Daoy (cell line): ENCODE results near the gene FBN1. TPM values are rescaled to one million over a fixed set of nuclear protein-coding genes. Genes with fewer than 3 reads are reported as not detected.

Experiments used
- DNase-seq: peaks from one replicate; pipeline ENCODE4 v3.0.0-alpha.2; 2015; ENCODE audit warnings: low read depth
- total RNA-seq: library from RNA; depleted of rRNA; stranded (reverse); fragments of >200 nt; shearing (Covaris generic); gene quantifications from 2 replicates; pipeline ENCODE4 v1.2.3, GENCODE V29; 2014

Gene FBN1
- total RNA-seq, 1 experiment from 2014 or later = 73.7 TPM

DNA sequence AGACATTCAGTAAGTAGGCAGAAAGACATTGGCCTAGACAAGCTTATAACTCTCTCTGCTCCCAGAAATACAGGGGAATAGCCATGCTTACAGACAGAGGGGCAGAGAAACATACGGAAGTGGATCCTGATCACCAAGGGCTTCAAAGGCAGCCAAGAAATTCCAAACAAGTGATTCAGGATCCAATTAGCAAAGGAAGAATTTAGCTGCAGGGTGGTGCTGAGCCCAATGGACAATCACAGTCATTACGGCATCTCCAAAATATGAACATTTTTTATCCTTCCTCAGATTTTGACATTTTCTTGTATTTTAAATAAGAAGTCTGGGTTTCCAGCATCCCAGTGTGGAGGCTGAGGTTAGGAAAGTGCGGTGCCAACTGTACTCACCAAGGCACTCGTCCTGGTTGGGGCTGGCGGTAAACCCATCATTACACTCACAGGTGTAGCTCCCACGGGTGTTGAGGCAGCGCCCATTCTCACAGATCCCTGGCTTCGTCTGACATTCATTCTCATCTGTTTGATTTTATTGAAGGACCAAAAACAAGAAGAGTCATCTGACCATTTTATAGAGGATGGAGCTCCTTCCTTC lies 217.5 kb downstream of the FBN1 start:
- DNase-seq = peak; percentile 69

DNA sequence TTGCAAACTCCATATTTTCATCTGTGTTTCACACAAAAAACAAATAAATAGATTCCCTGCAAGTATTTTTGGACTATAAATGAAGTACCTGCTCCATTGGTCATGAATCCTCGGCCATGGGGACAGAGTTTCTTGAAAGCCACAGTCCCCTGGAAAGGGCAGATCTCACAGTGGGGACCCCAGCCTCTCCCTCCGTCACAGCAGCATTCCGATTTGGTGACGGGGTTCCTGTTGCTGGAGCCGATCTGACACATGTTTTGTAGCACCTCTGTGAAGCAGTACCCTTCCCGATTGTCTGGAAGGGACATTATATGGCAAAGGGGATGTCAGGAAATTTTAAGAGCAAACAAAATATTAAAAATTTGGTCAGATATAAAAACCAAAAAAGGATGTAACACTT lies 218.0 kb downstream of the FBN1 start:
- no peak for DNase-seq

DNA sequence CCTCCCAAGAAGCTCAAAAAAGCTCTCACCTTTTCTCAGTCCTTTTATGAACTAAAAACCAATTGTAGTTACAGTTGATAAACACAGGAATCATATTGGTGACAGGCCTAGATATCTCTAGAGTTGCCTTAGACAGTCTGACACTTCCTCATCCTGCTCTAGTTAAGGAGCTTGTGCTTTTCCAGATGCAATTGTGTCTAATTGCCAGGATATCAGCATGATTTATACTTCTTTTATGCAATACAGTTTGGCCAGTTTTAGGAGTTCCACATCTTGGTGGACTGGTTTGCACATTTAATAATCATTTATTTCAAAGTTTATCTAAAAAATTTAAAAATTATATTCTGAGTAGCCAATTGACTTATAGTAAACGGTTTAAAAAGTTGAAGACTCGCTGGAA lies 218.6 kb downstream of the FBN1 start:
- DNase-seq = no peak

DNA sequence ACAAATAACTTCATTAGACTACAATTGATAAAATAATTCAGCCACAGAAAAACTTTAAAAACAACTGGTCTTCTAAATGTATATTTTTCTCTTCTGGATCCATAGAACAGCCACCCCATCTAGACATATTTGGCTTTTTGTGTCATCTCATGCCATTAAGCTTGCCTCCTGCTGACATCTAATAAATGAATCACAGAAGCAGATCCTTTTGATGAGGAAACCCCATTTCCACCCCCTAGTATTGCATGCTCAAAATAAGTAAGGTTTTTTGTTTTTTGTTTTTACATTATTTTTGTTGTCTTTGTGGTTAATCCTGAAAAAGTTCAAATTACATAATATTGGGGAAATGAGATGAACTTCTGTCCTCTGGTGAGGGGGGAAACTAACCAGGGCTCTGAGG lies 219.5 kb downstream of the FBN1 start:
- no peak for DNase-seq

DNA sequence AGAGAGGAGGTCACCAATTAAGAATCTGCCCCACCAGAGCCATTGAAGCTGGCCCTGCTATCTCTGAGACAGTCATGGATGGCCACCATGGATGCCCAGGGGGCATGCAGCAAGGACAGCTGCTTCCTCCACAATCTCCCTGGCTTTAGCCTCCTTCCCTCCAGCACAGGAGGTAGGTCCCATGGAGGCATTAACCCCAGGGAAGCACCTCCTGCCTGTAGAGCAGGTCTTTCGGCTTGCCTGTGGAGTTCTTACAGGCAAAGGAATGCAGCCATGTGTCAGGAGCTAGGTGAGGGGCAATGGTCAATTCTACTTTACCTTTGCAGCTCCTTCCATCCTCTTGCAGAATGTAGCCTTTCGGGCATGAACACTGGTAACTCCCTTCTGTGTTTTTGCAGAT lies 220.5 kb downstream of the FBN1 start:
- DNase-seq = no peak

DNA sequence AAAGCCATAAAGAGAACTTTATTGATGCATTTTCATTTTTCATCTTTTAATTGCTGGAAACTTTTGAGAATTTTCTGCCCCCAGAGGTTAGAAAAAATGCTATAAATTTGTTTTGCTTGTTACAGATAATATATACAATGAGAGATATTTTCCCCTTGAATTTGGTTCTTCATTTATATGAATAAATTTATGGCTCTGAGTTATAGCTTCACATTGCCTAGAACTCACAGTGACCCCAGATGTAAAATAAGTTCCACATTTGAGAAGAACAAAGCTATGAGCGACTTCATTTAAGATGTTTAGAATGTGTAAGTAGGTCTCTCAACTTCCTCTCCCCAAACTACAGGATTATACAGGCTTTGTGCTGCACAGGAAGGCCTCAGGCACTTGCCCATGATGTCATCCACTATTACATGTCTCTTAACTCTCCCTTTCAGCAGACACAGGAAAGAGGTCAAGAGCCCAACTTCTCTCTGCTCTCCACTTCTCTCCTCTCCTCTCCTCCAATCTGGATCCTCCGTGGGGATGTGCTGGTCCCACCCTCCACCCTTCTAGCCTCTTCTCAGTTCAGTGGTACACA lies 221.5 kb downstream of the FBN1 start:
- DNase-seq = peak; percentile 41

DNA sequence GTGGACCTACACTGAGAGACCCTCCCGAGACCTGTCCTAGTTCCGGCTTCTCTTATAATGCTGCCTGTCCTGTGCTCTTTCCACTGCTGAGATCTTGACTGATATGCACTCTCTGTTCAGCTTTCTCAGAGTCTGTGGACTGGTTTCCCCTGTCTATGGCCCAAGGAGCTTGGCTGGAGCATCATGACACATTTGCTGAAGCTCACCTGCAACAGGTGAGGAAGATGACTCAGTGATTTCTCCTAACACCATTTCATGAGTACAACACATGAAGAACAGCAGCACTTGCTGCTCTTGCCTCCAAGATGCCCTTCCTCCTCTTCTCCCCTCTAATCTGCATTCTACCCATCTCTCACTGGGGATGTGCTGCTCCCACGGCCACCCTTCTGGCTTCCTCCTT lies 222.2 kb downstream of the FBN1 start:
- DNase-seq = no peak

DNA sequence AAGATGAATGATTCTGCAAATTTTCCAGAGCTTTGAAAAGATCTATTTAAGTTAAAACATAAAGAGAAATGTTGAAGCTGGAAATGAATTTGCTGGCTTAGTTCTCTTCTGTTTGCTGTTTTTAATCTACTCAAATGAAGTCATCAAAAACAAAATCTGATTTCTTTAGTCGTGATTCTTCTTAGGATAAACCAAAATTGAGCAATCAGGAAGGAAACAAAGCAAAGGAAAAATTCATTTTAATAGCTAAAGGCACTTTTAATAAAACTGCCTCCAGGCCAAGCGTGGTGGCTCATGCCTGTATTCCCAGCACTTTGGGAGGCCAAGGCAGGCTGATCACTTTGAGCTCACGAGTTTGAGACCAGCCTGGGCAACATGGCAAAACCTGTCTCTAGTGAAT lies 223.1 kb downstream of the FBN1 start:
- DNase-seq = no peak

DNA sequence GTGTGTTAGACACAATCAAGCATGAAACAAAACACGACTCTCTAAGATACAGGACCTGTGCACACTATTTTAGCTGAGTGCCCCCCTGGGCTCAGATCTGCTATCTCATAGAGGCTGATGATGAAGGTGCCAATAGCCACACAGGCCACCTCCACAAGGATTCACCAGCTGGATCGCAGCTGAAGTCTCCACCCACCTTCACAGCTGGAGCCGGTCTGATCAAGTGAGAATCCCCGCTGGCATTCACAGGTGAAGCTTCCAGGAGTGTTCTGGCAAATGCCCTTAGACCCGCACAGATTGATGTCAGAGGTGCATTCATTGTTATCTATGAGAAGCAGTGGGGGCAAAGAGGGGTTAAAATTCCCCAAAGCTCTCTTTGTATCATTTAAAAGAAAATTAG lies 224.1 kb downstream of the FBN1 start:
- no peak for DNase-seq

DNA sequence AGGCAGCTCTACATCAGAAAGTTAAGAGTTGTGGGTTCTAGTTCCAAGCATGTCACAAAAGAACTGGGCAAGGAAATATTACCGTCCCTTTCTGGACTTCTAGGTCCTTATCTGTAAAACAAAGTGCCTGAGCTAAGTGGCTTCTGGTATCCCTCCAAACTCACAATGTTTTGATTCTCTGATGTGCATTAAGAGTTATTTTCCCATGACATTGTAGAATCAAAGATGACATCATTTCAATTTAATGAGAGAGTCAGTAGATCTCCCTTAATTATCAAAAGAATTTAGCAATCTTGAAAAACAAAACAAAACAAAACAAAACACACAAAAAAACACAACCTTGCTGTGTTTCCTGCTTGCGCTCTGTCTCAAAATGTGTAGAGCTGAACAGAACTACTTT lies 225.6 kb downstream of the FBN1 start:
- no peak for DNase-seq

DNA sequence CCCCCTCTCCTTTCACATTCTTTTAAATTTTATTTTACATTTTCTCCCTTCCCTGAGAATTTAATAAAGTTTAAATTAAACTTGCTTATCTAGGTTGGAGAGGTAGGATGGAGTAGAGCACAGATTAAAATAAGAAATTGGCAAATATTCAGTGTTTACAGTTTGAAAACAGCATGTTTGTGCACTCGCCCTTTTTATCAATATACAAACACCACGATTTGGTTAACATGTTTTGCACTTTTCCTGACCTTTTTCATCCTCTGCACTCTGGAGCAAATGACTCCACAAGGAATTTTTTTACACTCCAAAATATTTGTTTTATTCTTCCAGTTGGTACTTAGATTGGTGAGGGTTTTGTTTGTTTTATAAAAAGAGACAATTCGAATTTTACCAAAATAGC lies 227.2 kb downstream of the FBN1 start:
- no peak for DNase-seq

DNA sequence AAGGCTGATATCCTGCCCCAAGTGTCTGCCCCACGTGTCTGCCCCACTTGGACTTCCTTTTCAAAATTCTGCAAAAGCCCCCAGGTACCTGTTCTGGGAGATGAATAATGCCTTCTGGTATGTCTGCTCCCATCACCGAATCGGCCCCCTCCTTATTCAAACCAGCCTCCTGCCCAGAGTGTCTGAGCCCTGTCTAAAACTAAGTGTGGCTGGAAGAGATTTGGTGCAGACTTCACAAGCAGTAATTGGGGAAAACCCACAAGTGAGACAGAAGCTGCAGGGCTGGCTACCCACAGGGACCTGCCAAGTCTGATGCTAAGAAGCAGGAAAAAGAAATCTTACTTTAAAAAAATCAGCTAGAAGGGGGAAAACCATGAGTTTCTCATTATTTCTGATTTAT lies 229.2 kb downstream of the FBN1 start:
- DNase-seq = peak; percentile 65

DNA sequence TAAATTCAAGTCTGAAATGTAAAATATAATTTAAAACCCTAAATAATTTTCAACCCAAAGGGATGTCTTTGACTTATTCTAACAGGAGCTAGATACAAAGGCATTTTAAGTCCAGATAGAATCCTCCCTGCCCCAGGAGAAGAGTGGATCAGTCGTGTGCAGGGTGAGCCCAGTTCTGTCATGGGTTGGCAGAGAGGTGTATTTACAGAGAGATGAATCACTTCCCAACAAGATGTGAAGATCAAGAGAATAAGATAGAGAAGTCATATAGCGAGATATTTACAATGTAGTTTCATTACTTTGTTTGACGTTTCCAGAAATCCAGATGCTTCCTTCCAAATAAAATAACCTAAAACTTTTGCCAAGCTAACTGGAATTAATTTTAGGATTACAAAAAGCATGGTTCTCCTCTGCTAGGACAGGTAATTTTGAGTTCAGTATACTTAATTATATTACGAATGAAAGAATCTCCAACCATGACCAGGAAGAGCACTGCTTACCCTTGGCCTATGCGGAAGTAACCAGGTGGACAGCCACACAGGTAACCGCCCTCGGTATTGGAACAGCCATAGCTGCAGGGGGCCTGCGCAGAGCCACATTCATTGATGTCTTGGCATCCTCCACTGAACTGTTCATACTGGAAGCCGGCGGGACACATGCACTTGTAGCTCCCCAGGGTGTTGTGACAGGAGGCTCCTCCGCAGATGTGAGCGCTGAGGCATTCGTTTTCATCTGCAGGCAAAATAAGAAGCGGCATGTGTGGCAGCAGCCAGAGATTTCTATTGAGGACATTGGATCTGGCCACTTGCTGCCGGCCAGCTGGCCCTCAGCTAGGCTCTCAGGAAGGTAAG lies 230.2 kb downstream of the FBN1 start:
- DNase-seq = peak; percentile 79

DNA sequence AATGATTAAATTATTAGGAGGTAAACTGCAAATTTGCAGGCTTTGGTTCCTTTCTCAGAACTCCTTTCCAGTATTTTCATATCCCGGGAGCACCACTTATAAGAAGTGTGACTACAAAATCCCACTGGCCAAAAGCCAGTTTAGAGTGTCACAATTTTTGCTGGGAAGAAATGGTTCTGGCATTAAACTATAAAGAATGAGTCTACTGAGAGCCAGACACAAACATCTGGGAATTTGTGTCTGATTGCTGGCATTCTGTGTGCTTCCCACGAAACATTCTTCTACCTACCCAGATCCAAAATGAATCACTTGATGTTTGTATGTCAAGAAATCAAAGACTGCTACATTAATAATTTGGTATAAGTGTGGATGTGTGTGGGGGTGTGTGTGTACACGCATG lies 231.5 kb downstream of the FBN1 start:
- DNase-seq = no peak

DNA sequence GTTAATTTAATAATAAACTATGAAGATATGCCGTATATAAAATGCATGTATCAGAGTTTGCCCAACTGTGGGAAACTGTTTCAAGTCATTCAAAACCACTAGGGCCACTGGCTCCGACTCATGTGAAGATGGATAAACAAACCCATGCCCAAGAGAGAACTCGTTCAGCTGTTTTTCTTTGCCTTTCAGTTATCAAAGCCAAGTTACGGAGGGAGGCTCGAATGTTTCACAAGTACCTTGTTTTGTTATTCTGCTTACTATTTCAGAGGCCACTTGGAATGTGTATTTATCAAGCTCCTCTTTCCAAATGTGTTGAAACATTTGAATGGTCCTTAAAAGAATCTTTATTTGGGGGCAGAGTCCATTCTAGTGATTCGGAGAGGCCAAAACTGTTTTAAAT lies 232.2 kb downstream of the FBN1 start:
- DNase-seq = no peak

DNA sequence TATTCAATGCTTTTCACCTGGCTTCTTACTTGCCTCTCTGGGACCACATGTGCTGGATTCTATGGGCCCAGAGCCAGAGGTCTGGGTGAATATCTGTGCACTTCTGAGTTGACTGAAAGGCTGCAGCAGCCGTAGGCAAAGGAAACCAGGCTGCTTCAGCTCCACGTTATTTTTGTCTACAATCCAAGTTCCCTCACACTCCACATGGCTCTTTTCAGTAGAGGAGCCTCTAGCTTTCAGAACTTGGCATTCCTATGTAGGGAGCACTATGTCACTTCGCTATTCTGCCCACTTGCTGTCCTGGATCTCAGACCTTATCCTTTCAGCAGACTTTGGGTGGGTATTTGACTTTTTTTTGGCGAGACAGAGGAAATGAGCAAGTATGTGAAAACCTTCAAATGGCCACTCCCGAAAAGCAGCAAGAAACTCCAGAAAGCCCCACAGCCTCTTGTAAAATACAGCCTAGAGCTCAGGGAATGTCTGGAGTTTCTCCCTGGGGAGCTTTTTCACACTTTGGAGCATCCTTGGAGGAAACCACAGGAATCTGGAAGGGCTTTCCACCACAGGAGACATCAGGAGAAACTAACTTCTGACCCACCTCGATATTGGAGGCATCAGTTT lies 233.4 kb downstream of the FBN1 start:
- DNase-seq = peak; percentile 60

DNA sequence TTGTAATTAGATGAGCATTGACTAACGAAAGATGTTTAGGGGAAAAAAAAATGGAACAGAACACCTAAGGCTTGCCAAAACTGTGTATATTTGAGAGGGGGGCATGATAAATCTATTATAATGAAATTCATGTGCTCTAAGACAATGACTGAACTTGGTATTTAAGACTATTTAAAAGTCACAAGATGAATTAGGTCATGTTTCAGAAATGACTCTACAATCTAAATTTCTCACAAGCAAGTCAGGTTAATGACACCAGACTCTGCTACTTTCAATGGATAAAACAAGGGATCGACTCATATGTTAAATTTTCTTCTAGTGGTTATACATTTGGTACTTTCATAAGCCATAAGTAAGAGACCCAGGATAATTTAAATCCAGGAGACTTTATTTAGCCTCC lies 235.9 kb downstream of the FBN1 start:
- no peak for DNase-seq

DNA sequence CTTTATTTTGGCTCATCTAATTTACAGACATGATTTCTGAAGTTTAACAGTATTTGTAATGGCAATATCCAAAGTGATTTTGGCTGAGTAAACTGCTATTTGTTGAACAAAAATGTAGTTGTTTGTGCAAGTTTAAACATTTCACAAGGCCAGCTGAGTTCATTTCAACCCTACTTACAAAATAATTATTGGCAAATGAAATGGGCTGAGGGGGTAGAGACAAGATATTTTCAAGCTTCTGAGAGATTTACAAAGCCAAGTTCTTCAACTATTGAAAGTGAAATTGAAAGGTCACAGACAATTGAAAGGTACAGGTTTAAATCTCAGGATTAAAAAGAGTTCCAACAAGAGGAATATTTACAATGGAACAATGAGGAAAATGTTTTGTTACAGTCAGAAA lies 237.2 kb downstream of the FBN1 start:
- no peak for DNase-seq

DNA sequence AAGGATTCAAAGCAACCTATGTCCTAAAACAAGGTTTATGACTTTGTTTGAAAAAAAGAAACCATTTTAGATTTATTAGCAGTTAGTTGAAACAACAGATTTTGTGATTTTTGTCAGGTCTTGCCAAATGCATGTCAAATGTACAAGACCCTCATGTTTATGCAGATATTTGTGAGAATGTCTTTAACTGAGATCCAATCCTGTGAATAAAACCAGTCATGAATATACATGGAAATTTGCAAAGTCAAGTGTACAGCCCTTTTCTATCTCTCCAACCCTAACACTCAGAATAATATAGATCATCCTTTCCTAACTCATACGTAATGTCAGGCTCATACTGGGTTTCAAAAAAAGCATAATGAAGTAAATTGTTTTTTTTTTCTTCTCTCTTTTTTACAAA lies 237.9 kb downstream of the FBN1 start:
- no peak for DNase-seq

DNA sequence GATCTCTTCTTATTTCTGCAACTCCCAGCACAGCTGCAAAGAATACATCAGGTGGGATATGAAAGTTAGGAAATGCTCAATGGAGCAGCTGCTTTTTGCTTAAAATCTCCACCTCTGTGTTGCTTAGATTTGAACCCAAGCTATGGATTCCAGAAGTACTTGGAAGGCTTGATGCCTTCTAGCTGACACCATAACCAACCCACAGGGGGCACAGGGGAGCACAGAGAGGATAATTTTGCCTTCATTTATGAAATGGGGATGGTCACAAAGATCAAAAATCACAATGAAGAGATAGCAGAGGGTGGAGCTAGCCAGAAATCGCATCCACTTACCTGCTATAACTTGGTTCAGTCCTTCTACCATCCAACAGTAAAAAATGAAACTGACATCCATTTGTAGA lies 238.6 kb downstream of the FBN1 start:
- no peak for DNase-seq

DNA sequence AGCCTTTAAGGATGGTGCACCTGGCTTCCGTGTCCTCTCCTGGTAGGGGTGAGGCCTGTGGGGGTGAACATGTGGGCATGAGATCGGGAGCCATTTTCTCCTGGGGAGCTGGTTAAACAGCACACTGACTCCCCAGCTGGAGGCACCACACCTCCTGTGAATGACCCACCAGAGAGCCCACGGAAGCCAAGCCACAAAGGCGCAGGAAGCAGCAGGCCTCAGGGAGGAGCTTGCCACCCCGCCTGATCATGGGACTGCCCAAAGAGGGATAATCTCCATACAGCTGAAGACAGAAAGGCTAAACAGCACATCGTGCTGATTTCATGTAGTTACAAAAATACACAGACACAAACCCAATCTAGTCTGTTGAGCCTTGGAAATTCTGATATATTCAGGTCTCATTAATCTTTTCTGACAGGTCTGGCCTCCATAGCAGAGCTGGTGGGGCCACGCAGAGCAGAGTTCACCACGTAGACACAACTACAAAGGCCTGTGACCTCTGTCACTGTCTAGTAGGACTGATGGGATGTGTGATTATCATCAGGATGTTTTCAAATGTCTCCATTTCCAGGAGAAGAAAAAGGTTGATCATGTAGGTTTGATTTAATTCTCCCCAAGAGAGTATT lies 239.1 kb downstream of the FBN1 start:
- DNase-seq = no peak

DNA sequence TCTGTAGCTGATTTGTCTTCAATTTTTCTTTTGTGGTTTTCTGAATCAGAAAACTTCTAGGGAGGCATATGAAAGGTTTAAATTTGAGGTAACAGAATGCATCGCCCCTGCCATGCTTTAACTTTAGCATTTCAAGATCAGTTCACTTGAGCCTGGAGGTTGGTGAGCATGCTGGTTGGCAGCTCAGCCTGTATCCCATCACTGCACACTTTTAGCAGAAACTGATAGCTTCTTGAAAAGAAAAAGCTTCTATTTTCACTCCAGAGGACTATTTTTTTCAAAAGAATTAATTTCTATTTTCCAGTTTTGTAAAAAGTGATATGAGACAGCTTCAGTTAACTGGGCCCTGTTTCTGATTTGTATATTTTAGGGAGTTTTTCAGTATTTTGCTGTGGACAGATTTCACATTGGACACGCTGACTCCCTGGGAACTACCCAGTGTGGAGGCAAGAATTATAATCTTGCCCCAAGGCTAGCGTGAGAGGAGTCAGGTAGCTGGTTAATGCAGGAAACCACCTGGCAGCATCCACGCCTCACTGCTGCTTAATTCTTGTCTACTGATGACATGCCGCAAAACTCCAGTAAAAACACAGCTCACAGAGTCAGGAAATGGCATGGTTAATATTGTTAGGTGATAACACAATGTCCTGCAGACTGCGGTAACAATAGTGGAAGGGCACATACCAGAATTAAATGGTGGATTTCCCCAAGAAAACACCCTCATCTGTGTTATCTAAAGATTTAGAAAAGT lies 242.9 kb downstream of the FBN1 start:
- peak; percentile 95 for DNase-seq
